ENCODE results near the gene PRR27. TPM values are rescaled to one million over a fixed set of nuclear protein-coding genes. Genes with fewer than 3 reads are reported as not detected.

Gene PRR27
- total and polyA plus RNA-seq, 4 donors = not detected

DNA sequence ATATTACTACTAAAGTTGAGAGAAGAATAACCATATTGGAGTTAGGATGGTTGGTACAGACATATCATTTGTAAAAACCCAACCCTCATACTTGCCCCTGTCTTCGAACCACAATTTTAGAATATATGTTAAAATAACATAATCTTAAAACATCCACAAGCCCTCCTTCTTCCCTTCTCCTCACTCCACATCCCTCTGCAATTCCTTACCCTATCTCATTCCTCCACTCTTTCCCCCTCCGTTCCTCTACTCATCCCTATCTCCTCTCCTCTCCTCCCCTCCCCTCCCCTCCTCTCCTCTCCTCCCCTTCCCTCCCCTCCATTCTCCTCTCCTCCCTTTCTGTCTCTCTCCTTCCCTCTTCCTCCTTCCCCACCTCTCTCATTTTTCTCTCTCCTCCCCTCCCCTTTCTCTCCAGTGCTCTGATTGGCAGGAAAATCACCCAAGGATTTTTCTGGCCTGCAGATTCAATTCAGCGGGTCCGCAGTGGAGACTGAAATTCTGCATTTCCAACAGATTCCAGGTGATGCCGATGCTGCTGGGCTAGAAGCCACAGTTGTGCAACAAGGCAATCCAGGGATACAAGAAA is 24.1 kb downstream of the PRR27 start (continued):
- TF ChIP-seq, protein P1, sequence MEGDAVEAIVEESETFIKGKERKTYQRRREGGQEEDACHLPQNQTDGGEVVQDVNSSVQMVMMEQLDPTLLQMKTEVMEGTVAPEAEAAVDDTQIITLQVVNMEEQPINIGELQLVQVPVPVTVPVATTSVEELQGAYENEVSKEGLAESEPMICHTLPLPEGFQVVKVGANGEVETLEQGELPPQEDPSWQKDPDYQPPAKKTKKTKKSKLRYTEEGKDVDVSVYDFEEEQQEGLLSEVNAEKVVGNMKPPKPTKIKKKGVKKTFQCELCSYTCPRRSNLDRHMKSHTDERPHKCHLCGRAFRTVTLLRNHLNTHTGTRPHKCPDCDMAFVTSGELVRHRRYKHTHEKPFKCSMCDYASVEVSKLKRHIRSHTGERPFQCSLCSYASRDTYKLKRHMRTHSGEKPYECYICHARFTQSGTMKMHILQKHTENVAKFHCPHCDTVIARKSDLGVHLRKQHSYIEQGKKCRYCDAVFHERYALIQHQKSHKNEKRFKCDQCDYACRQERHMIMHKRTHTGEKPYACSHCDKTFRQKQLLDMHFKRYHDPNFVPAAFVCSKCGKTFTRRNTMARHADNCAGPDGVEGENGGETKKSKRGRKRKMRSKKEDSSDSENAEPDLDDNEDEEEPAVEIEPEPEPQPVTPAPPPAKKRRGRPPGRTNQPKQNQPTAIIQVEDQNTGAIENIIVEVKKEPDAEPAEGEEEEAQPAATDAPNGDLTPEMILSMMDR (IDR thresholded peaks at IDR 0.05; ENCODE audit: low read depth, low read length, missing input control) = no peak
- TF ChIP-seq TAF1 (conservative IDR thresholded peaks at IDR 0.05) = no peak
- TF ChIP-seq FOXA2 (IDR thresholded peaks at IDR 0.05) = no peak
- TF ChIP-seq HNF4G (IDR thresholded peaks at IDR 0.05) = no peak
- TF ChIP-seq YY1 (IDR thresholded peaks at IDR 0.05) = no peak
- no peak for TF ChIP-seq GABPA (IDR thresholded peaks at IDR 0.05 in 1 of 2, conservative IDR thresholded peaks at IDR 0.05 in 1 of 2)
- TF ChIP-seq, protein P2, sequence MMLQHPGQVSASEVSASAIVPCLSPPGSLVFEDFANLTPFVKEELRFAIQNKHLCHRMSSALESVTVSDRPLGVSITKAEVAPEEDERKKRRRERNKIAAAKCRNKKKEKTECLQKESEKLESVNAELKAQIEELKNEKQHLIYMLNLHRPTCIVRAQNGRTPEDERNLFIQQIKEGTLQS (IDR thresholded peaks at IDR 0.05) = no peak
- TF ChIP-seq EGR1 (IDR thresholded peaks at IDR 0.05; ENCODE audit: low read depth in 2 of 2) = no peak
- TF ChIP-seq RXRA (IDR thresholded peaks at IDR 0.05) = no peak
- TF ChIP-seq HNF4A (conservative IDR thresholded peaks at IDR 0.05) = no peak

DNA sequence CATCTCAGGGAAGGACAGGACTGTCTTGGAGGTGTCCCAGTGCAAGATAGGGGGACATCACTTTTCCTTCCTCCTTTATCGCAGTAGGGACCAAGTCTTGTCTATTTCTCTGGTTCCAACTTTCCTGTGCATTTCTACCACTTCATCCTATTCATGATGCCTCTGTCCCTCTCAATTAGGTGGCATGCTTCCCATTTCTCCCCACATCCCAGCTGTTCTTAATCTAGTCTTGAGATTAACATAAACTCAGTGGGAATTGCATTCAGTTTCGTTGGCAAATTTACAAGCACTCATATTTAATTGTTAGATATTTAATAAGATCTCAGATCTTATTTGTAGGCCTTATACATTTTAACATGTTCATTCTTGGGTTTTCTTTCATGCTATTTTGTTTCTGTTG is 25.8 kb downstream of the PRR27 start:
- no peak overlapping the region for H3K4me3 ChIP-seq (ENCODE audit: low read depth in 1 of 3, low read length in 3 of 3)
- no peaks in the 10 kb centered on the region for H3K9me3 ChIP-seq (ENCODE audit: control insufficient read depth in 4 of 4, low read length in 3 of 4)
- 71% methylated on average over 2 of the region's 2 CpGs for WGBS
- H3K27ac ChIP-seq (ENCODE audit: low read depth in 1 of 2, low read length in 2 of 2) = no peak overlapping the region
- no peak overlapping the region for H3K9ac ChIP-seq (ENCODE audit: low read depth in 1 of 2, low read length in 2 of 2)
- no peaks in the 10 kb centered on the region for H3K27me3 ChIP-seq (ENCODE audit: control insufficient read depth in 4 of 4, insufficient read depth in 4 of 4, low read length in 3 of 4)
- TF ChIP-seq HNF4G (IDR thresholded peaks at IDR 0.05) (no peak), EGR1 (IDR thresholded peaks at IDR 0.05; ENCODE audit: low read depth in 2 of 2) (no peak), RAD21 (IDR thresholded peaks at IDR 0.05) (no peak), FOXA1 (IDR thresholded peaks at IDR 0.05) (no peak), HNF4A (conservative IDR thresholded peaks at IDR 0.05) (no peak), RXRA (IDR thresholded peaks at IDR 0.05) (no peak), GABPA (IDR thresholded peaks at IDR 0.05 in 1 of 2, conservative IDR thresholded peaks at IDR 0.05 in 1 of 2) (no peak), FOXA2 (IDR thresholded peaks at IDR 0.05) (no peak), NR2F2 (IDR thresholded peaks at IDR 0.05) (no peak), TAF1 (conservative IDR thresholded peaks at IDR 0.05) (no peak)
- TF ChIP-seq, protein P1 (IDR thresholded peaks at IDR 0.05; ENCODE audit: low read depth, low read length, missing input control) = no peak
- TF ChIP-seq, protein P3, sequence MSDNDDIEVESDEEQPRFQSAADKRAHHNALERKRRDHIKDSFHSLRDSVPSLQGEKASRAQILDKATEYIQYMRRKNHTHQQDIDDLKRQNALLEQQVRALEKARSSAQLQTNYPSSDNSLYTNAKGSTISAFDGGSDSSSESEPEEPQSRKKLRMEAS (IDR thresholded peaks at IDR 0.05) = no peak
- TF ChIP-seq, protein P2 (IDR thresholded peaks at IDR 0.05) = no peak
- DNase-seq (ENCODE audit: low spot score) = no peak
- H3K36me3 ChIP-seq (ENCODE audit: control insufficient read depth in 4 of 4, insufficient read depth in 3 of 4, low read depth in 1 of 4, low read length in 3 of 4) = no peaks in the 10 kb centered on the region
- peaks cover 0 to 13% (median 4%) of the 10 kb centered on the region in 4 donors for H3K4me1 ChIP-seq (ENCODE audit: control insufficient read depth in 4 of 4, insufficient read depth in 4 of 4, low read length in 3 of 4)

DNA sequence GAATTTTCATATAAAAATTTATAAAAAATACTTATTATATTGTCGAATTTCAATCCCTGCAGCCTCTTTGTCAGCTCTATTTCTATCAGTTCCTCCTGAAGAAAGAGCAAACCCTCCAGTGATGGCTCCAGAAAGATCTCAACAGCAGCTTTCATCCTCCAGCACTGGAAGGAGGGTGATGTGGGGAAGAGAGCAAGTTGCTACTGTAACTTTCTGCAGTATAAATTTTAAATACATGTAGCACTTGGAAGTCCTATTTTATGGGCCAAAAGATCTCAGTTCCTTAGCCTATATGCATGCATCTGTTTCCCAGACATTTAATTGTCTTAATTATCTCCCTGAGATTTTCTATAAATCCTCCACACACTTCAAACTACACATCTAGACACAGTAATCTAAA is 27.8 kb downstream of the PRR27 start:
- Histone ChIP-seq H3K36me3 (ENCODE audit: control insufficient read depth in 4 of 4, insufficient read depth in 3 of 4, low read depth in 1 of 4, low read length in 3 of 4) (no peaks in the 10 kb centered on the region), H3K9ac (ENCODE audit: low read depth in 1 of 2, low read length in 2 of 2) (no peak overlapping the region), H3K27ac (ENCODE audit: low read depth in 1 of 2, low read length in 2 of 2) (no peak overlapping the region), H3K27me3 (ENCODE audit: control insufficient read depth in 4 of 4, insufficient read depth in 4 of 4, low read length in 3 of 4) (no peaks in the 10 kb centered on the region), H3K4me3 (ENCODE audit: low read depth in 1 of 3, low read length in 3 of 3) (no peak overlapping the region), H3K4me1 (ENCODE audit: control insufficient read depth in 4 of 4, insufficient read depth in 4 of 4, low read length in 3 of 4) (peaks cover 0 to 13% (median 4%) of the 10 kb centered on the region in 4 donors), H3K9me3 (ENCODE audit: control insufficient read depth in 4 of 4, low read length in 3 of 4) (no peaks in the 10 kb centered on the region)
- 83% methylated on average over 1 of the region's 1 CpG for WGBS
- no peak for DNase-seq (ENCODE audit: low spot score)
- TF ChIP-seq, protein P4, sequence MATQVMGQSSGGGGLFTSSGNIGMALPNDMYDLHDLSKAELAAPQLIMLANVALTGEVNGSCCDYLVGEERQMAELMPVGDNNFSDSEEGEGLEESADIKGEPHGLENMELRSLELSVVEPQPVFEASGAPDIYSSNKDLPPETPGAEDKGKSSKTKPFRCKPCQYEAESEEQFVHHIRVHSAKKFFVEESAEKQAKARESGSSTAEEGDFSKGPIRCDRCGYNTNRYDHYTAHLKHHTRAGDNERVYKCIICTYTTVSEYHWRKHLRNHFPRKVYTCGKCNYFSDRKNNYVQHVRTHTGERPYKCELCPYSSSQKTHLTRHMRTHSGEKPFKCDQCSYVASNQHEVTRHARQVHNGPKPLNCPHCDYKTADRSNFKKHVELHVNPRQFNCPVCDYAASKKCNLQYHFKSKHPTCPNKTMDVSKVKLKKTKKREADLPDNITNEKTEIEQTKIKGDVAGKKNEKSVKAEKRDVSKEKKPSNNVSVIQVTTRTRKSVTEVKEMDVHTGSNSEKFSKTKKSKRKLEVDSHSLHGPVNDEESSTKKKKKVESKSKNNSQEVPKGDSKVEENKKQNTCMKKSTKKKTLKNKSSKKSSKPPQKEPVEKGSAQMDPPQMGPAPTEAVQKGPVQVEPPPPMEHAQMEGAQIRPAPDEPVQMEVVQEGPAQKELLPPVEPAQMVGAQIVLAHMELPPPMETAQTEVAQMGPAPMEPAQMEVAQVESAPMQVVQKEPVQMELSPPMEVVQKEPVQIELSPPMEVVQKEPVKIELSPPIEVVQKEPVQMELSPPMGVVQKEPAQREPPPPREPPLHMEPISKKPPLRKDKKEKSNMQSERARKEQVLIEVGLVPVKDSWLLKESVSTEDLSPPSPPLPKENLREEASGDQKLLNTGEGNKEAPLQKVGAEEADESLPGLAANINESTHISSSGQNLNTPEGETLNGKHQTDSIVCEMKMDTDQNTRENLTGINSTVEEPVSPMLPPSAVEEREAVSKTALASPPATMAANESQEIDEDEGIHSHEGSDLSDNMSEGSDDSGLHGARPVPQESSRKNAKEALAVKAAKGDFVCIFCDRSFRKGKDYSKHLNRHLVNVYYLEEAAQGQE (IDR thresholded peaks at IDR 0.05) = no peak
- TF ChIP-seq TAF1 (conservative IDR thresholded peaks at IDR 0.05) = no peak
- no peak for TF ChIP-seq FOXA2 (IDR thresholded peaks at IDR 0.05)
- no peak for TF ChIP-seq HNF4G (IDR thresholded peaks at IDR 0.05)
- no peak for TF ChIP-seq YY1 (IDR thresholded peaks at IDR 0.05)
- no peak for TF ChIP-seq RAD21 (IDR thresholded peaks at IDR 0.05)
- TF ChIP-seq HNF4A (conservative IDR thresholded peaks at IDR 0.05) = no peak
- TF ChIP-seq EGR1 (IDR thresholded peaks at IDR 0.05; ENCODE audit: low read depth in 2 of 2) = no peak
- no peak for TF ChIP-seq SP1 (IDR thresholded peaks at IDR 0.05)
- no peak for TF ChIP-seq JUND (IDR thresholded peaks at IDR 0.05)
